GM19463 (cell line): Measurements from ENCODE around the gene FNDC10.

Experiments used
- ATAC-seq: cut with Tn5 transposase; IDR thresholded peaks from one replicate; pipeline ENCODE4 v1.9.1; 2021; ENCODE audit warnings: mild to moderate bottlenecking, moderate library complexity; ENCODE audit not compliant: unreplicated experiment

FNDC10 gene

GRCh38 chr1:1550087-1550486 is 49.8 kb downstream of the FNDC10 start:
- no peak for ATAC-seq

GRCh38 chr1:1548591-1548990 is 51.3 kb downstream of the FNDC10 start:
- ATAC-seq, result no peak
